Prostate gland (tissue), 2 donors: ENCODE data around the gene C19orf85. TPM values are rescaled to one million over a fixed set of nuclear protein-coding genes. Genes with fewer than 3 reads are reported as not detected.
A peak's percentile ranks its signal among the peaks of the same experiment; 100 is the strongest.

Experiments
- DNase-seq: peaks from one replicate; pipeline ENCODE4 v3.0.0-alpha.2; 2019; ENCODE audit warnings: low spot score
- H3K27ac ChIP-seq, 2 donors: fragments of 200-600 bp; sonication (generic); 2 replicates each; pipeline ENCODE4 v1.5.1; 2017 to 2019
- H3K27me3 ChIP-seq: fragments of 200-600 bp; sonication (generic); replicated peaks from 2 replicates; pipeline ENCODE4 v1.5.1; 2019; ENCODE audit not compliant: insufficient read depth
- H3K36me3 ChIP-seq, 2 donors: fragments of 200-600 bp; sonication (generic); 1 replicate in 1 of 2; 2 replicates in 1 of 2; pipeline versions ENCODE4 v1.5.1 to v1.8.1; 2017 to 2019
- H3K4me1 ChIP-seq: fragments of 200-600 bp; sonication (generic); replicated peaks from 2 replicates; pipeline ENCODE4 v1.5.1; 2019
- H3K4me3 ChIP-seq, 2 donors: fragments of 200-600 bp; sonication (generic); 2 replicates each; pipeline ENCODE4 v1.5.1; 2017 to 2019
- H3K9me3 ChIP-seq: fragments of 200-600 bp; sonication (generic); 2 replicates; pipeline ENCODE4 v1.5.1; 2017
- CTCF ChIP-seq, 4 experiments: fragments of 200-600 bp in 2 of 4; fragments of 450-650 bp in 2 of 4; sonication (generic) in 2 of 4; IDR thresholded peaks; 1 replicate in 3 of 4; 2 replicates in 1 of 4; pipeline ENCODE4 v1.5.1; 2016 to 2019; ENCODE audit warnings: antibody characterized with exemption in 4 of 4, mild to moderate bottlenecking in 2 of 4, moderate library complexity in 2 of 4
- POLR2A ChIP-seq: fragments of 450-650 bp; IDR thresholded peaks from one replicate; pipeline ENCODE4 v1.6.1; 2016; ENCODE audit warnings: antibody characterized with exemption, mild to moderate bottlenecking
- POLR2AphosphoS5 ChIP-seq: sonication (generic); formaldehyde crosslinking; IDR thresholded peaks from one replicate; pipeline ENCODE4 v1.6.1; 2017; ENCODE audit warnings: antibody characterized with exemption
- WGBS: methylation state at CpG from one replicate; pipeline ENCODE4 v1.1.5; 2018; 5-methylcytosine and 5-hydroxymethylcytosine counted together
- intact Hi-C: fragments of 100-400 bp; cut with DNase I; formaldehyde crosslinking; loops from one replicate; pipeline ENCODE4 v1.14.2; 2022
- total RNA-seq, 2 donors: library from RNA; depleted of rRNA; stranded (reverse); fragments of >200 nt; gene quantifications; one replicate each; pipeline ENCODE4 v1.1.0, GENCODE V29; 2016

Gene C19orf85
- total RNA-seq, 2 donors from 2014 or later, result not detected

DNA sequence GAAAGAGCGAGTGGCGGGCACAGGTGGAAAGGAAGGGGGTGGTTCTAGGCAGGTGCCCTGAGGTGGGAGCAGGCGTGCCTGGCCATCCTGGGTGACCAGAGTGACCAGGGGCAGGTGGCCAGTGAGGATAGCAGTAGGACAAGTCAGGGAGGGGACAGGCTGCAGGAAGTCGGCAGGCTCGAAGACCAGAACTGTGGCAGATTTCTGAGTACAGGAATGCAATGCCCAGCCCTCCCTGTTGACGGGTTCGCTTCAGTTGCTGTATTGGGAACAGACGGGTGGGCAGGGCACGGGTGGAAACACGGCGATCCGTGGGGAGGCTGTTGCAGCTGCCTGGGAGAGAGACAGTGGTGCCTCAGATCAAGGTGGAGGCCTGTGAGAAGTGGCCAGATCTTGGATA, 13.8 kb upstream of the C19orf85 start:
- Histone ChIP-seq H3K4me1 (no peaks in the 10 kb centered on the region), H3K27ac (no peak overlapping the region), H3K27me3 (no peaks in the 10 kb centered on the region), H3K36me3 (peaks cover 0 to 5% of the 10 kb centered on the region in 2 donors), H3K4me3 (no peak overlapping the region), H3K9me3 (no peaks in the 10 kb centered on the region)
- DNase-seq, result no peak
- WGBS, result 85% methylated on average over 12 of the region's 12 CpGs
- intact Hi-C loops, result no loop called here
- TF ChIP-seq CTCF (IDR thresholded peaks at IDR 0.05) (no peak), POLR2A (no peak), POLR2AphosphoS5 (no peak)

- Histone ChIP-seq H3K4me3 (no peak overlapping the region), H3K27ac (no peak overlapping the region), H3K4me1 (no peaks in the 10 kb centered on the region), H3K9me3 (no peaks in the 10 kb centered on the region), H3K27me3 (no peaks in the 10 kb centered on the region), H3K36me3 (peaks cover 0 to under 1% of the 10 kb centered on the region in 2 donors)
- 84% methylated on average over 13 of the region's 13 CpGs for WGBS
- no peak for DNase-seq
- intact Hi-C loops, result no loop called here
- TF ChIP-seq POLR2AphosphoS5, result no peak
- no peak for TF ChIP-seq CTCF (IDR thresholded peaks at IDR 0.05)
- TF ChIP-seq POLR2A, result no peak
Measured at GRCh38 chr19:55477905-55478304, 13.4 kb upstream of the C19orf85 start.

GRCh38 chr19:55476100-55476775, 11.7 kb upstream of the C19orf85 start, which contains the start of gene ZNF628:
TSS of gene ZNF628 (plus strand) at chr19:55476617. CDS start at chr19:55479911, 3,294 bp downstream.
- Histone ChIP-seq H3K4me1 (no peaks in the 10 kb centered on the region), H3K36me3 (no peaks in the 10 kb centered on the region), H3K9me3 (no peaks in the 10 kb centered on the region), H3K4me3 (peak within 1 kb of the TSS; percentile 61 to 74), H3K27ac (peak within 1 kb of the TSS; percentile 98), H3K27me3 (no peaks in the 10 kb centered on the region)
- under 1% methylated on average over 51 of the region's 61 CpGs for WGBS
- peak; percentile 98 for DNase-seq
- TF ChIP-seq POLR2A (peak; percentile 63), POLR2AphosphoS5 (peak; percentile 89), CTCF (IDR thresholded peaks at IDR 0.05) (no peak)
- intact Hi-C loops, result no loop called here

GRCh38 chr19:55474269-55475265, 10.0 kb upstream of the C19orf85 start:
- WGBS, result 71% methylated on average over 19 of the region's 19 CpGs
- no peak for TF ChIP-seq POLR2AphosphoS5
- Histone ChIP-seq H3K4me3 (no peak overlapping the region), H3K27ac (no peak overlapping the region), H3K36me3 (no peaks in the 10 kb centered on the region), H3K27me3 (no peaks in the 10 kb centered on the region), H3K4me1 (no peaks in the 10 kb centered on the region), H3K9me3 (no peaks in the 10 kb centered on the region)
- DNase-seq, result no peak
- intact Hi-C loops, result no loop called here

GRCh38 chr19:55473225-55474012, 8.9 kb upstream of the C19orf85 start:
- intact Hi-C loops, result no loop called here
- 59% methylated on average over 15 of the region's 16 CpGs for WGBS
- no peak for TF ChIP-seq POLR2AphosphoS5
- no peak for TF ChIP-seq CTCF (IDR thresholded peaks at IDR 0.05)
- no peak for TF ChIP-seq POLR2A
- H3K9me3 ChIP-seq, result no peaks in the 10 kb centered on the region
- no peaks in the 10 kb centered on the region for H3K4me1 ChIP-seq
- no peaks in the 10 kb centered on the region for H3K36me3 ChIP-seq
- no peaks in the 10 kb centered on the region for H3K27me3 ChIP-seq
- H3K4me3 ChIP-seq, result no peak overlapping the region
- H3K27ac ChIP-seq, result no peak overlapping the region
- no peak for DNase-seq
